ENCODE data around the gene AANAT.
"Not testable (repeated sequence)": the region's sequence is repeated elsewhere in the genome, so short reads cannot be mapped to it uniquely, and the experiment has no call there.

AANAT gene

DNA sequence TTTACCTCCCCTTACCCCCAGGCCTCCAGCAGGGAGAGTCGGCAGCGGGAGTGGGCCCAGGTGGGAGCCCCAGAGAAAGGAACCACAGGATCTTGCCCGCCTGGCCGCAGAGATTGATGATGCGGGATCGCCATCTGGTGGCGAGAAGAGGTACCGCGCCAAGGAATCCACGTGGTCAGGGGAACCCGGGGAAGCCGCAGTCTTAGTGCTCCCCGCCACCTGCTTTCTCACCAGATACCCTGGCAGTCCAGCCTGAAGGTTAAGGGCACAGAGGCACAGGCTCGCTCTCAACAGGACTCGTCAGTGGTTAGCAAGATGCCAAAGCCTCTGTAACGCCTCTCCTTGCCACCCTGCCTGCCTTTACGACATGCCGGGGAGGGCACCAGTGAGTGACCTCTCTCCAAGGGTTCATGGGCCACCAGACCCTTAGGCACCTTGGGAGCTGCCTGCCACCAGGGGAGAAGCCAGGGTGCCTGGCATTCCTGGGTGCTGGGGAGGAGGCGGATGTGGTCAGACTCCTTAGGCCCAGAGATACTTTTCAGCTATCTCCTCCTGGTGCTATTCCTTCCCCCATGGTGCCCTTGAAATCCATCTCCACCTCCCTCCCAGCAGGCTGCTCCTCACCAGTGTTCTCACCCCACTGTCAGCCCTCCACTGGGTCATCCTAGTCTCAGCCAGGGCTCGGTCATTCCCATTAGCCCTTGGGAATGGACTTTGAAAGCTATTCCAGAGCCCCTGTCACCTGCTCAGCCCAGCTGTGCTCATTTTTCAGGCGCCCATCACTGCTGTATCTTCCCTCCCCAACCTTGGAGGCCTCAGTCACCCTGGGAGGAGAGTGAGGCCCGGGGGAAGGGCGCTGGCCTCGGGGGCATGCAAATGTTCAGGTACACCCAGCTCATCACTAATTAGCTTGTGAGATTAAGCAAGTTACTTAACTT is 39.3 kb downstream of the AANAT start:
- DNase-seq (ENCODE audit: low spot score) = peak; percentile 92

DNA sequence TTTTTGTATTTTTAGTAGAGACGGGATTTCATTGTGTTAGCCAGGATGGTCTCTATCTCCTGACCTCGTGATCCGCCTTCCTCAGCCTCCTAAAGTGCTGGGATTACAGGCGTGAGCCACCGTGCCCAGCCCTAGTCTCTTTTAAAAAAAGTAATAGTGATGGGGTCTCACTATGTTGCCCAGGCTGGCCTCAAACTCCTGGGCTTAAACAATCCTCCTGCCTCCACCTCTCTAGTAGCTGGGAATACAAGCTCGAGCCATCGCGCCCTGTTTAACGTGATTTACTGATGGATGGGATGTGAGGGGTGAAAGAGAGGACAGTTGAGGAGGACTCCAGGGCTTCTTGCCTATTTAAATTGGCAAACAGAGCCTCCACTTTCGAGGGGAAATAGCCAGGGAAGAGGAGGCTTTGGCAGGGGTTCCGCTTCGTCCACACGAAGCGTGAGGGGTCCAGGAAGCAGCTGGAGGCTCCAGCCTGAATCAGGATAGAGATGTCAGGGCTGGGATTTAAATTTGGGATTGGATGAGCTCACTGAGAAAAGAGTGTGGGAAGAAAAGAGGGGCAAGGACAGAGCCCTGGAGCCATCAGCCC is 41.2 kb downstream of the AANAT start:
- not testable (repeated sequence) for DNase-seq (ENCODE audit: low spot score)

DNA sequence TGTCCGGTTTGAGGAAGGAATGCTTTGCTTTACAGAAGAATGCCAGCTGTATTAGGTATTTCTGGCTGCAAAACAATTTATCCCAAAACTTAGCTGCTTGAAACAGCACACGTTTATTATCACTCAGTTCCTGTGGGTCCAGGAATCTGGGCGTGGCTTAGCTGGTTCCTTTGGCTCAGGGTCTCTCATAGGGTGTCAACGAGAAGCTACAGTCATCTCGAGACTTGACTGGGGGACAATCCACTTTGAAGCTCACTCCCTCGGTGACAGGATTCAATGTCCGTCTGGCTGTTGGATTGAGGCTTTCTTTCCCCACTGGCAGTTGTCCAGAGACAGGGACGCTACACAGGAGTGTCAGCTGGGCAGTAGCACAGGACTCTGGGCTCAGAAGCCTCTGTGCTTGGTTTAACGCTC is 43.4 kb downstream of the AANAT start:
- no peak for DNase-seq (ENCODE audit: low spot score)

DNA sequence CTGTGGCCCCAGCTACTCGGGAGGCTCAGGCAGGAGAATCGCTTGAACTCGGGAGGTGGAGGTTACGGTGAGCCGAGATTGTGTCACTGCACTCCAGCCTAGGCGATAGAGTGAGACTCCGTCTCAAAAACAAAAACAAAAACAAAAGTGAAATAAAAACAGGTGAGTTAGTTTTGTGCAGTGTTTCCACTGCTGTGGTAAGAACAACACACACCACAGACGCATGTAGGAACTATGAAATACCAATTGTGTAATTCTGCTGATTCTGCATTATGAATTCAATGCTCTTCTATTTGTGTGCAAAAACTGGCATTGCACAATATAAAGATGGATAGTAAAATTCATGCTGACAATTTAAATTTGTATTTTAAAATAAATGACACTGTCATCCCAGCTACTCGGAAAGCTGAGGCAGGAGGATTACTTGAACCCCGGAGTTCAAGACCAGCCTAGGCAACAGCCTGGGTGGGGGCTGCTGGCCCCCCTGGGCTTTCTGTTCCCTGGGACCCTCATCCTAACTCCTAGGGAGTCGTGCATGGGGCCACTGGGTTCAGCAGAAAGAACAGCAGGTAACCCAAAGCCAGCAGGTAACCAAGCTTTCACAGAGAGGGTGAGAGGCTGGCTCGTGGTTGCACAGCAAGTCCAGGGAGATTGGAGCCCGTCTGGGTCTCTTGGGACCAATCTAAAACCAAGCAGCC is 44.4 kb downstream of the AANAT start:
- no peak for DNase-seq (ENCODE audit: low spot score)

DNA sequence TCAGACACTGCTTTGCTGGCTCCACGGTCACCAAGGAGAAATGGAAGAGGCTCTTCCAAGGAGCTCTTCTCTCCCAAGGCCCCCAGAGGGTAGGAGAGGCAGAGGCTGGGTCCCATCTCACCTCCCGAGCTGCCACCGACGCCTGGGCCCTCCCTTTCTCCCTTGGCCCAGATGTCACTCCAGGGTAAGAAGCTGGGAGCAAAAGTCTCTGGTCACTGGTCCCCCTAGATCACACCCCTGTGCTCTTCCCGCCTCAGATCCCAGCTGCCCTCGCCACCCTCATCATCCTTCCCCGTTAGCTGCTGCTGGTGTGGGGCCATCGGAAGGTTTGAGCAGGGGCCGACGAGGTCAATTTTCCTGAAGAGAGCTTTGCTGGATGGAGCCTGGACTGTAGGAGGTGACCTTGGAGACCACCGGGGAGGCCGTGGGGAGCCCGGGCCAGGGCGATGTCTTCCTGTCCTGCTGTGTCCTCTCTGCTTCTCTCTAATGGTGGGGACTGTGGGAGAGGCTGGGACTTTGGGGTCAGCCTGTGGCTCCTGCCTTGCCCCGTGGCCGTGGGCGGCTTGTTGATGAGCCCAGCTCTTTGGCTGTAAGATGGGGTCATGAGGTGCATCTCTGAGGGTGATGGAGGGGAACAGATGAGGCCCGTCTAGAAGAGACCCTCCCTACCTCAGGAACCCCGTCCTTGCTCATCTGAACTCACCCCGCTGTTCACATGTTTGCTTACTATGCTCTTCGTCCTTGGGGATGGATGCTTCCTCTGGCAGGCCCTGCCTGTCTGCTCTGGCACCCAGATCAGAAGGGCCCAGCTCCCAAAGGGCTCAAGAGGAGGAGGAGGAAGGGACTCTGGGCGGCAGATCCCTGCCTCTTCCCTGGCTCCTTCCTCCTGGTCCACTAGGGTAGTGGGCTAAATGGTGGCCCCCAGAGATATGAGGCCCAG is 45.2 kb downstream of the AANAT start:
- DNase-seq (ENCODE audit: low spot score) = no peak

DNA sequence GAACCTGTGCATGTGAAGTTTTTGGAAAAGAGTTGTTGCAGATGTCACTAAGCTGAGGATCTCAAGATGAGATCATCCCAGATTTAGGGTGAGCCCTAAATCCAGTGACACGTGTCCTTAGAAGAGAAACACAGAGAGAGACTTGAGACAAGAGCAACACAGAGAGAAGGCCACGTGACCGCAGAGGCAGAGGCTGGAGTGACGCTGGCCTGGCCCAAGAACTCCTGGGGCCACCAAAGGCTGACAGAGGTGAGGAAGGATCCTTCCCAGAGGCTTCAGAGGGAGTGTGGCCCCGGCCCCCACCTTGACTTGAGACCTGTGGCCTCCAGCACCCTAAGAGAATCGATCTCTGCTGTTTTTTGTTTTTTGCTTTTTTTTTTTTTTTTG is 45.9 kb downstream of the AANAT start:
- DNase-seq (ENCODE audit: low spot score) = no peak

DNA sequence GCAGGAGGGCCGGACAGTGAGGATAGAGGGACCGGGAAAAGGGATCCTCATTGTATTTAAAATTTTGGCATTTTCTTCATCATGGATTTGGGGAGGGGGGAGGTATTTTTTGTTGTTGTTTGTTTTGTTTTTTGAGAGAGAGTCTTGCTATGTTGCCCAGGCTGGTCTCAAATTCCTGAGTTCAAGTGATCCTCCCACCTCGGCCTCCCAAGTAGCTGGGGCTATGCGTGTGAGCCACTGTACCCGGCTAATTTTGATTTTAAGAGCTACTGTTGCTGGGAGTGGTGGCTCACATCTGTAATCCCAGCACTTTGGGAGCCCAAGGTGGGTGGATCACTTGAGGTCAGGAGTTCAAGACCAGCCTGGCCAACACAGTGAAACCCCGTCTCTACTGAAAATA is 47.0 kb downstream of the AANAT start:
- not testable (repeated sequence) for DNase-seq (ENCODE audit: low spot score)

DNA sequence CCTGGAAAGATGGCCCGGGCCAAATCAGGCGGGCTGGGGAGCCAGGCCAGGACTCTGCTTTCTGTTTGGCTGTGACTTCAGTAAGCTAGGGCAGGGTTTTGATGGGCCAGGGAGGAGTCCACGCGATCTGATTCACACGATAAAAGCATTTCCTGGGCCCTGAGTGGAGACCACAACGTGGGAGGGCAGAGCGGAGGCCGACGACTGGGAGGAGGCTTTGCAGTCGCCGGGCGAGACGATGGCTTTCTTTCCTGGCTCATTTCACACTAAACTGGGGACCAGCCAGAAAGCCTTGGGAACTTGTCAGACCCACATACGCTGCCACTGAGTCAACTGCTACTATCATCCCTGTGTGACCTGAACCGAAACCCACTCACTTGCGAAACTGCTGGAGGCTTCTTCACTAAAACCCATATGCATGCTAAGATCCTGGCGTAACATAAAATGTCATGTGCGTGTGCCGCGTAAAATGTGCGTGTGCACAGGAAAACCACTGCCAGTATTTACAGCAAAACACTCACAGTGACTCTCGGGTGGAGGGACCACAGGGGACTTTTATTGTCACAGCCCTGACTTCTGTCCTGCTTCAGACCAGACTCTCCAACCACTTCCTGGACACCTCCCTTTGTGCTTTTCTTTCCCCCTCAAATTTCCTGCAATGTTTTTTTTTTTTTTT is 48.0 kb downstream of the AANAT start:
- DNase-seq (ENCODE audit: low spot score) = peak; percentile 87

DNA sequence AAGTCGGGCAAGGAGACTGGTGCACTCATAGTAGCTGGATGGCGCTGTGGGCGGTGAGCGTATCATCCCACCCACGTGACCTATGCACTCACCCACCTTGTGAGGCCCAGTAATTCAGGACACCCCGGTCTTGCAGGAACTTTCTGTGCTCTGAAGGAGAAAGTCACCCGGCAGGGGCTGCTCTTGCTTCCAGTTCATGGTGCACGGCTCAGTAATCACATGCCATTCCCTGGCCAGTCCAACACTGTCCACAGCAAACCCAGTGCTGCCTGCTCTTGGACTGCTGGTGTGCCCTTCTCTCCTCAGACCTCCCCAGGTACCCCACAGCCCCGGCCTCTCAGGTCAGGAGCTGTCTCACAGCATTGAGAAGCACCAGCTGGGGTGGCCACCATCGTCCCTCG is 50.2 kb downstream of the AANAT start:
- DNase-seq (ENCODE audit: low spot score) = no peak

DNA sequence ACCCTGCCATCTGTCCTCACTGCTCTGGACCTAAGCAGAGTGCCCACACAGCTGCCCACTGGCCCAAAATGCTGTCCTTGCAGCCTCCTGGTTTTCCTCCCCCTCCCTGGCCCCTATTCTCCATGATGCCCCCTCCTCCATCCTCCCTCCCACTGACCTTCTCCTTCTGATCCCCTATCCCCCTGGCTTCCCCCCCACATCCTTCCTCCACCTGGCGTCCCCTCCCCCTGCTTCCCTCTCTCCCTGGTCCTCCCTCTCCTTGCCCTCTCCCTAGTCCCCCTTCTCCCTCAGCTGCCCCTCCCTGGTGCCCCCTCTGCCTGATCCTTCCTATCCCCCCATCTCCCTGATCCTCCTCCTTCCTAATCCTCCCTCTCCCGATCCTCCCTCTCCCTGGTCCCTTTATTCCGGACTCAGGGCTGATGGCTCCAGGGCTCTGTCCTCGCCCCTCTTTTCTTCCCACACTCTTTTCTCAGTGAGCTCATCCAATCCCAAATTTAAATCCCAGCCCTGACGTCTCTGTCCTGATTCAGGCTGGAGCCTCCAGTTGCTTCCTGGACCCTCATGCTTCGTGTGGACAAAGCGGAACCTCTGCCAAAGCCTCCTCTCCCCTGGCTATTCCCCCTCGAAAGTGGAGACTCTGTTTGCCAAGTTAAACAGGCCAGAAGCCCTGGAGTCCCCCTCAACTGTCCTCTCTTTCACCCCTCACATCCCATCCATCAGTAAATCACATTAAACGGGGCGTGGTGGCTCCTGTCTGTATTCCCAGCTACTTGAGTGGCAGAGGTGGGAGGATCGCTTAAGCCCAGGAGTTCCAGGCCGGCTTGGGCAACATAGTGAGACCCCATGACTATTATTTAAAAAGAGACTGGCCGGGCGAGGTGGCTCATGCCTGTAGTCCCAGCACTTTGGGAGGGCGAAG is 51.9 kb downstream of the AANAT start:
- DNase-seq (ENCODE audit: low spot score) = no peak

Measured in CD4-positive, alpha-beta T cell treated with Interleukin-15 for 4 hours (primary cell).